HL-60/S4 treated with phorbol 12-myristate 13-acetate at 8.2 ng/mL for 4 days and 3 days (cell line): Measurements from ENCODE around the gene PALMD.

Experiments
- in situ Hi-C: fragments of 300-500 bp; cut with MboI; formaldehyde crosslinking; loops from 2 replicates; pipeline ENCODE4 v1.15.0; 2022; ENCODE audit warnings: low sequenced_read_pairs

Gene PALMD

GRCh38 chr1:99658031-99658290 lies 12.0 kb downstream of the PALMD start:
- in situ Hi-C loops, result no loop called here

GRCh38 chr1:99659755-99660210 lies 13.9 kb downstream of the PALMD start:
- in situ Hi-C loops, result no loop called here

- in situ Hi-C loops, result no loop called here
These were observed 14.6 kb downstream of the PALMD start for GRCh38 chr1:99660496-99660895.

- in situ Hi-C loops, result no loop called here
These were observed 15.9 kb downstream of the PALMD start for GRCh38 chr1:99661780-99662179.

- in situ Hi-C loops, result no loop called here
These were observed 16.7 kb downstream of the PALMD start for GRCh38 chr1:99662539-99663080.

GRCh38 chr1:99663501-99663900 lies 17.6 kb downstream of the PALMD start:
- in situ Hi-C loops, result no loop called here

GRCh38 chr1:99665212-99665611 lies 19.3 kb downstream of the PALMD start:
- in situ Hi-C loops, result no loop called here

- in situ Hi-C loops, result no loop called here
These were observed 23.5 kb downstream of the PALMD start for GRCh38 chr1:99669376-99669775.

GRCh38 chr1:99669821-99670220 lies 23.9 kb downstream of the PALMD start:
- in situ Hi-C loops, result no loop called here

GRCh38 chr1:99670583-99670982 lies 24.7 kb downstream of the PALMD start:
- in situ Hi-C loops, result no loop called here

- in situ Hi-C loops, result no loop called here
These were observed 26.1 kb downstream of the PALMD start for GRCh38 chr1:99672038-99672437.

- in situ Hi-C loops, result no loop called here
These were observed 26.8 kb downstream of the PALMD start for GRCh38 chr1:99672530-99673213.

GRCh38 chr1:99673315-99673714 lies 27.4 kb downstream of the PALMD start:
- in situ Hi-C loops, result no loop called here

GRCh38 chr1:99674115-99675064 lies 28.5 kb downstream of the PALMD start:
- in situ Hi-C loops, result no loop called here

GRCh38 chr1:99675292-99675691 lies 29.4 kb downstream of the PALMD start:
- in situ Hi-C loops, result no loop called here

- in situ Hi-C loops, result no loop called here
These were observed 30.1 kb downstream of the PALMD start for GRCh38 chr1:99675994-99676393.

- in situ Hi-C loops, result no loop called here
These were observed 31.0 kb downstream of the PALMD start for GRCh38 chr1:99676876-99677275.

- in situ Hi-C loops, result no loop called here
These were observed 31.5 kb downstream of the PALMD start for GRCh38 chr1:99677416-99677815.

- in situ Hi-C loops, result no loop called here
These were observed 34.4 kb downstream of the PALMD start for GRCh38 chr1:99680270-99680669.

- in situ Hi-C loops, result no loop called here
These were observed 35.7 kb downstream of the PALMD start for GRCh38 chr1:99681583-99681982.

- in situ Hi-C loops, result no loop called here
These were observed 36.4 kb downstream of the PALMD start for GRCh38 chr1:99682291-99682751.
